ENCODE measurements around the gene LDB2. TPM values are rescaled to one million over a fixed set of nuclear protein-coding genes. Genes with fewer than 3 reads are reported as not detected.

The LDB2 gene
- total RNA-seq, 2 experiments from 2014 or later: not detected

GRCh38 chr4:16868674-16869073 is 29.8 kb downstream of the LDB2 start:
- CTCF ChIA-PET (ENCODE audit: unreplicated experiment): no interaction called here
- POLR2A ChIA-PET: no interaction called here
- no peaks in the 10 kb centered on the region for H3K9me2 ChIP-seq (ENCODE audit: insufficient read depth, low read length)
- no peaks in the 10 kb centered on the region for H3K36me3 ChIP-seq (ENCODE audit: insufficient read depth, low read length)
- no peak overlapping the region for H2AFZ ChIP-seq (ENCODE audit: low read length)
- intact Hi-C loops (cut with micrococcal nuclease; ENCODE audit: unreplicated experiment): no loop called here
- TF ChIP-seq CTCF (conservative IDR thresholded peaks at IDR 0.05; ENCODE audit: low read length) (no peak), EZH2phosphoT487 (IDR thresholded peaks at IDR 0.05; ENCODE audit: borderline replicate concordance, low read depth, low read length) (no peak)
- no peak overlapping the region for H3K27ac ChIP-seq (ENCODE audit: low read depth, low read length, poor library complexity, severe bottlenecking)
- H3K9me3 ChIP-seq (ENCODE audit: low read length): no peaks in the 10 kb centered on the region
- no peaks in the 10 kb centered on the region for H3K79me2 ChIP-seq (ENCODE audit: insufficient read depth, low read depth, low read length)
- DNase-seq (ENCODE audit: low spot score): no peak
- H3K4me3 ChIP-seq (ENCODE audit: low read depth, low read length, poor library complexity, severe bottlenecking): no peak overlapping the region
- H4K20me1 ChIP-seq (ENCODE audit: insufficient read depth, low read length): no peaks in the 10 kb centered on the region
- no peak overlapping the region for H3K4me2 ChIP-seq (ENCODE audit: low read length)
- H3K4me1 ChIP-seq (ENCODE audit: insufficient read depth, low read length, poor library complexity, severe bottlenecking): no peaks in the 10 kb centered on the region
- no TSS peak for BruUV-seq (replicated peaks)

- H3K27ac ChIP-seq (ENCODE audit: low read depth, low read length, poor library complexity, severe bottlenecking): no peak overlapping the region
- no peaks in the 10 kb centered on the region for H3K36me3 ChIP-seq (ENCODE audit: insufficient read depth, low read length)
- no peak overlapping the region for H3K4me2 ChIP-seq (ENCODE audit: low read length)
- no peak overlapping the region for H2AFZ ChIP-seq (ENCODE audit: low read length)
- no peaks in the 10 kb centered on the region for H3K9me2 ChIP-seq (ENCODE audit: insufficient read depth, low read length)
- H3K4me3 ChIP-seq (ENCODE audit: low read depth, low read length, poor library complexity, severe bottlenecking): no peak overlapping the region
- H3K4me1 ChIP-seq (ENCODE audit: insufficient read depth, low read length, poor library complexity, severe bottlenecking): no peaks in the 10 kb centered on the region
- ChIA-PET CTCF (ENCODE audit: unreplicated experiment) (no interaction called here), POLR2A (no interaction called here)
- TF ChIP-seq EZH2phosphoT487 (IDR thresholded peaks at IDR 0.05; ENCODE audit: borderline replicate concordance, low read depth, low read length) (no peak), CTCF (conservative IDR thresholded peaks at IDR 0.05; ENCODE audit: low read length) (no peak)
- H3K9me3 ChIP-seq (ENCODE audit: low read length): no peaks in the 10 kb centered on the region
- no TSS peak for BruUV-seq (replicated peaks)
- DNase-seq (ENCODE audit: low spot score): no peak
- H3K79me2 ChIP-seq (ENCODE audit: insufficient read depth, low read depth, low read length): no peaks in the 10 kb centered on the region
- no peaks in the 10 kb centered on the region for H4K20me1 ChIP-seq (ENCODE audit: insufficient read depth, low read length)
- intact Hi-C loops (cut with micrococcal nuclease; ENCODE audit: unreplicated experiment): no loop called here
These were observed 30.6 kb downstream of the LDB2 start for GRCh38 chr4:16867827-16868226.

- intact Hi-C loops (cut with micrococcal nuclease; ENCODE audit: unreplicated experiment): no loop called here
- Histone ChIP-seq H3K79me2 (ENCODE audit: insufficient read depth, low read depth, low read length) (no peaks in the 10 kb centered on the region), H3K27ac (ENCODE audit: low read depth, low read length, poor library complexity, severe bottlenecking) (no peak overlapping the region), H3K9me3 (ENCODE audit: low read length) (no peaks in the 10 kb centered on the region), H4K20me1 (ENCODE audit: insufficient read depth, low read length) (no peaks in the 10 kb centered on the region), H2AFZ (ENCODE audit: low read length) (no peak overlapping the region), H3K36me3 (ENCODE audit: insufficient read depth, low read length) (no peaks in the 10 kb centered on the region), H3K4me1 (ENCODE audit: insufficient read depth, low read length, poor library complexity, severe bottlenecking) (no peaks in the 10 kb centered on the region), H3K9me2 (ENCODE audit: insufficient read depth, low read length) (no peaks in the 10 kb centered on the region), H3K4me3 (ENCODE audit: low read depth, low read length, poor library complexity, severe bottlenecking) (no peak overlapping the region), H3K4me2 (ENCODE audit: low read length) (no peak overlapping the region)
- no peak for TF ChIP-seq EZH2phosphoT487 (IDR thresholded peaks at IDR 0.05; ENCODE audit: borderline replicate concordance, low read depth, low read length)
- no peak for TF ChIP-seq CTCF (conservative IDR thresholded peaks at IDR 0.05; ENCODE audit: low read length)
- CTCF ChIA-PET (ENCODE audit: unreplicated experiment): no interaction called here
- POLR2A ChIA-PET: no interaction called here
- DNase-seq (ENCODE audit: low spot score): no peak
- BruUV-seq (replicated peaks): no TSS peak
These were observed 31.5 kb downstream of the LDB2 start for GRCh38 chr4:16866974-16867373.
